Activated CD4-positive, alpha-beta T cell treated with anti-CD3 and anti-CD28 coated beads, Interleukin-2, amount 10 ng/mL, durations not matched to agents 24 days and 14 days (primary cell): Measurements from ENCODE around the gene GOLGA6L2. TPM values are rescaled to one million over a fixed set of nuclear protein-coding genes. Genes with fewer than 3 reads are reported as not detected.

Source experiments
- total RNA-seq: library from RNA; stranded (reverse); gene quantifications from 2 replicates; pipeline ENCODE4 v1.2.3, GENCODE V29; 2022

Gene GOLGA6L2
- total RNA-seq, 1 donor from 2014 or later, result not detected

Other genes with a start within 250 kb of the GOLGA6L2 start
- gene GOLGA6L26, start 113.0 kb downstream of the GOLGA6L2 start, total RNA-seq, result not detected in 2 replicates
- gene GOLGA8S, start 92.5 kb downstream of the GOLGA6L2 start, total RNA-seq, result 0.07 TPM in 2 replicates
- 1.5 and 2.1 TPM in 2 replicates for gene MKRN3, start 118.4 kb upstream of the GOLGA6L2 start, total RNA-seq
- not detected in 2 replicates for gene MAGEL2, start 200.6 kb upstream of the GOLGA6L2 start, total RNA-seq
- gene NDN, start 240.1 kb upstream of the GOLGA6L2 start, total RNA-seq, result 3.1 and 3.6 TPM in 2 replicates